Neural progenitor cell (in vitro differentiated cells): ENCODE measurements around the gene DNAJC18. TPM values are rescaled to one million over a fixed set of nuclear protein-coding genes. Genes with fewer than 3 reads are reported as not detected.

Experiments used
- DNase-seq: peaks from one replicate; pipeline ENCODE4 v3.0.0-alpha.2; 2016; ENCODE audit warnings: low spot score
- H2AFZ ChIP-seq: fragments of 200-600 bp; sonication (generic); replicated peaks from 2 replicates; pipeline ENCODE4 v1.6.1; 2016; ENCODE audit warnings: antibody characterized with exemption
- H3F3A ChIP-seq: fragments of 200-600 bp; sonication (generic); 2 replicates; pipeline ENCODE4 v1.6.1; 2016; ENCODE audit warnings: antibody characterized with exemption, low read depth
- H3K27ac ChIP-seq: fragments of 200-600 bp; sonication (generic); 2 replicates; pipeline ENCODE4 v1.5.1; 2016; ENCODE audit warnings: mild to moderate bottlenecking
- H3K27me3 ChIP-seq: fragments of 200-600 bp; sonication (generic); 2 replicates; pipeline ENCODE4 v1.6.1; 2016; ENCODE audit warnings: mild to moderate bottlenecking, moderate library complexity
- H3K36me3 ChIP-seq: fragments of 200-600 bp; sonication (generic); 2 replicates; pipeline ENCODE4 v1.5.1; 2016
- H3K4me1 ChIP-seq: fragments of 200-600 bp; sonication (generic); 2 replicates; pipeline ENCODE4 v1.6.1; 2016; ENCODE audit warnings: mixed run types
- H3K4me2 ChIP-seq: fragments of 200-600 bp; sonication (generic); 2 replicates; pipeline ENCODE4 v1.6.1; 2016
- H3K4me3 ChIP-seq: fragments of 200-600 bp; sonication (generic); 2 replicates; pipeline ENCODE4 v1.5.1; 2016
- H3K79me2 ChIP-seq: fragments of 200-600 bp; sonication (generic); 2 replicates; pipeline ENCODE4 v1.6.1; 2016; ENCODE audit warnings: low read depth
- H3K9ac ChIP-seq: fragments of 200-600 bp; sonication (generic); 2 replicates; pipeline ENCODE4 v1.6.1; 2016
- H3K9me3 ChIP-seq: fragments of 200-600 bp; sonication (generic); 2 replicates; pipeline ENCODE4 v1.5.1; 2016; ENCODE audit warnings: low read depth
- H4K20me1 ChIP-seq: fragments of 200-600 bp; sonication (generic); 2 replicates; pipeline ENCODE4 v1.6.1; 2016; ENCODE audit warnings: low read depth
- H3K27ac Mint-ChIP-seq: 3 replicates; pipeline ENCODE4 v1.8.0; 2021; ENCODE audit warnings: mixed read lengths
- H3K27me3 Mint-ChIP-seq: 2 replicates; pipeline ENCODE4 v1.8.0; 2022; ENCODE audit warnings: low read depth, mild to moderate bottlenecking, inconsistent platforms, moderate library complexity, mixed read lengths; ENCODE audit not compliant: insufficient read depth
- H3K36me3 Mint-ChIP-seq: 3 replicates; pipeline ENCODE4 v1.8.0; 2021; ENCODE audit warnings: mixed read lengths
- H3K4me1 Mint-ChIP-seq: 3 replicates; pipeline ENCODE4 v1.8.0; 2021; ENCODE audit warnings: mixed read lengths
- H3K4me3 Mint-ChIP-seq: 3 replicates; pipeline ENCODE4 v1.8.0; 2021; ENCODE audit warnings: mild to moderate bottlenecking, moderate library complexity, mixed read lengths
- H3K9me3 Mint-ChIP-seq: 3 replicates; pipeline ENCODE4 v1.8.0; 2020; ENCODE audit warnings: mixed read lengths
- CTCF ChIP-seq: fragments of 200-600 bp; sonication (generic); IDR thresholded peaks from 2 replicates; pipeline ENCODE4 v1.5.1; 2017; ENCODE audit warnings: antibody characterized with exemption, mild to moderate bottlenecking
- EZH2 ChIP-seq: fragments of 200-600 bp; sonication (generic); IDR thresholded peaks from 2 replicates; pipeline ENCODE4 v1.6.1; 2017; ENCODE audit warnings: antibody characterized with exemption, mild to moderate bottlenecking, moderate library complexity
- EZH2phosphoT487 ChIP-seq: fragments of 200-600 bp; sonication (generic); IDR thresholded peaks from 2 replicates; pipeline ENCODE4 v1.6.1; 2017; ENCODE audit warnings: antibody characterized with exemption
- total RNA-seq: library from RNA; depleted of rRNA; stranded (reverse); fragments of >200 nt; gene quantifications from 2 replicates; pipeline ENCODE4 v1.2.3, GENCODE V29; 2015; ENCODE audit warnings: low replicate concordance

DNAJC18 gene
- total RNA-seq, 1 donor from 2014 or later = 21.7 TPM

GRCh38 chr5:139456776-139457175 is 17.5 kb upstream of the DNAJC18 start:
- DNase-seq = no peak
- peaks cover 5% of the 10 kb centered on the region for H3K27me3 Mint-ChIP-seq

GRCh38 chr5:139454568-139455290 is 15.4 kb upstream of the DNAJC18 start:
- Mint-ChIP-seq H3K4me1 (peaks cover 4% of the 10 kb centered on the region), H3K27ac (no peak overlapping the region), H3K27me3 (peaks cover 5% of the 10 kb centered on the region), H3K4me3 (no peak overlapping the region), H3K36me3 (no peaks in the 10 kb centered on the region), H3K9me3 (no peaks in the 10 kb centered on the region)
- H3K27me3 ChIP-seq = no peaks in the 10 kb centered on the region
- no peak for DNase-seq
- no peaks in the 10 kb centered on the region for H3K9me3 ChIP-seq
- H3K27ac ChIP-seq = no peak overlapping the region
- H3K4me1 ChIP-seq = peaks cover 3% of the 10 kb centered on the region
- no peaks in the 10 kb centered on the region for H3K36me3 ChIP-seq
- no peak overlapping the region for H3K4me2 ChIP-seq
- H3F3A ChIP-seq = no peaks in the 10 kb centered on the region
- TF ChIP-seq EZH2 = no peak
- TF ChIP-seq EZH2phosphoT487 = no peak
- no peak for TF ChIP-seq CTCF
- H2AFZ ChIP-seq = no peak overlapping the region
- no peaks in the 10 kb centered on the region for H4K20me1 ChIP-seq
- no peak overlapping the region for H3K4me3 ChIP-seq
- no peaks in the 10 kb centered on the region for H3K79me2 ChIP-seq
- H3K9ac ChIP-seq = no peak overlapping the region

More at GRCh38 chr5:139456776-139457175, 17.5 kb upstream of the DNAJC18 start:
- Mint-ChIP-seq H3K4me3 (no peak overlapping the region), H3K27ac (peak overlapping the region; percentile 85), H3K36me3 (no peaks in the 10 kb centered on the region), H3K9me3 (no peaks in the 10 kb centered on the region), H3K4me1 (peaks cover 6% of the 10 kb centered on the region)
- H3K27ac ChIP-seq = no peak overlapping the region
- H3F3A ChIP-seq = no peaks in the 10 kb centered on the region
- no peaks in the 10 kb centered on the region for H3K27me3 ChIP-seq
- no peak for TF ChIP-seq CTCF
- no peak for TF ChIP-seq EZH2phosphoT487
- no peak for TF ChIP-seq EZH2
- no peak overlapping the region for H3K9ac ChIP-seq
- H4K20me1 ChIP-seq = no peaks in the 10 kb centered on the region
- H2AFZ ChIP-seq = no peak overlapping the region
- no peaks in the 10 kb centered on the region for H3K36me3 ChIP-seq
- H3K9me3 ChIP-seq = no peaks in the 10 kb centered on the region
- H3K79me2 ChIP-seq = no peaks in the 10 kb centered on the region
- H3K4me3 ChIP-seq = no peak overlapping the region
- peaks cover 4% of the 10 kb centered on the region for H3K4me1 ChIP-seq
- no peak overlapping the region for H3K4me2 ChIP-seq

GRCh38 chr5:139453683-139454567 is 14.6 kb upstream of the DNAJC18 start:
- Mint-ChIP-seq H3K9me3 (no peaks in the 10 kb centered on the region), H3K27me3 (peaks cover 7% of the 10 kb centered on the region), H3K27ac (no peak overlapping the region), H3K4me1 (peaks cover 2% of the 10 kb centered on the region), H3K4me3 (no peak overlapping the region), H3K36me3 (no peaks in the 10 kb centered on the region)
- Histone ChIP-seq H3F3A (no peaks in the 10 kb centered on the region), H2AFZ (no peak overlapping the region), H3K9me3 (no peaks in the 10 kb centered on the region), H3K27ac (no peak overlapping the region), H3K27me3 (no peaks in the 10 kb centered on the region), H3K36me3 (no peaks in the 10 kb centered on the region), H3K9ac (no peak overlapping the region), H4K20me1 (no peaks in the 10 kb centered on the region), H3K4me1 (no peaks in the 10 kb centered on the region), H3K4me2 (no peak overlapping the region), H3K4me3 (no peak overlapping the region), H3K79me2 (no peaks in the 10 kb centered on the region)
- no peak for DNase-seq
- TF ChIP-seq EZH2 = no peak
- no peak for TF ChIP-seq EZH2phosphoT487
- no peak for TF ChIP-seq CTCF
